Ovary (tissue), 9 donors: ENCODE measurements around the gene NUBP2. TPM values are rescaled to one million over a fixed set of nuclear protein-coding genes. Genes with fewer than 3 reads are reported as not detected.

ENCODE experiments used
- DNase-seq, 5 donors: peaks; one replicate each; pipeline ENCODE4 v3.0.0-alpha.2; 2019 to 2020
- H3K27ac ChIP-seq, 2 donors: fragments of 200-600 bp; one replicate each; pipeline versions ENCODE4 v1.5.1 to v1.8.0; 2019 to 2022
- H3K27me3 ChIP-seq: fragments of 200-600 bp; one replicate; pipeline ENCODE4 v1.8.0; 2022
- H3K36me3 ChIP-seq: fragments of 200-600 bp; sonication (generic); one replicate; pipeline ENCODE4 v1.5.1; 2019
- H3K4me1 ChIP-seq: one replicate; pipeline ENCODE4 v1.8.1; 2013; ENCODE audit warnings: mild to moderate bottlenecking, moderate library complexity; ENCODE audit not compliant: insufficient read depth
- H3K4me3 ChIP-seq: fragments of 200-600 bp; sonication (generic); one replicate; pipeline ENCODE4 v1.5.1; 2017
- H3K9me3 ChIP-seq, 2 donors: fragments of 200-600 bp in 1 of 2; sonication (generic) in 1 of 2; one replicate each; pipeline versions ENCODE4 v1.5.1 to v1.8.1; 2013 to 2019; ENCODE audit warnings: mild to moderate bottlenecking in 1 of 2, moderate library complexity in 1 of 2
- CTCF ChIP-seq, 3 donors: fragments of 450-650 bp in 2 of 3; fragments of 200-600 bp in 1 of 3; IDR thresholded peaks; one replicate each; pipeline versions ENCODE4 v1.5.1 to v1.8.0; 2016 to 2022; ENCODE audit warnings: antibody characterized with exemption in 3 of 3, mild to moderate bottlenecking in 1 of 3
- EP300 ChIP-seq: sonication (generic); formaldehyde crosslinking; IDR thresholded peaks from one replicate; pipeline ENCODE4 v1.6.1; 2017; ENCODE audit warnings: antibody characterized with exemption
- POLR2A ChIP-seq: fragments of 450-650 bp; IDR thresholded peaks from one replicate; pipeline ENCODE4 v1.6.1; 2017; ENCODE audit warnings: antibody characterized with exemption, mild to moderate bottlenecking, moderate library complexity
- WGBS, 3 donors: extraction: QIAGEN DNeasy Blood & Tissue Kit in 1 of 3; methylation state at CpG; one replicate each; pipeline versions ENCODE4 v1.1.5 to v1.1.7; 2013 to 2017; 5-methylcytosine and 5-hydroxymethylcytosine counted together
- intact Hi-C, 4 donors: fragments of 100-400 bp; cut with DNase I; formaldehyde crosslinking; loops; one replicate each; pipeline versions ENCODE4 v1.11.0 to v1.15.1; 2022 to 2023
- polyA plus RNA-seq, 2 donors: library from polyadenylated mRNA; stranded (reverse); fragments of 200-250 nt in 1 of 2; fragments of 350-450 nt in 1 of 2; fragmentation: Illumina TruSeq in 1 of 2; extraction: RNeasy Lipid Tissue Mini Kit (QIAGEN cat#74804) in 1 of 2; gene quantifications; one replicate each; pipeline ENCODE4 v1.2.3, GENCODE V29; 2013 to 2014
- total RNA-seq, 7 donors: library from RNA; depleted of rRNA in 2 of 7; stranded (reverse); fragments of >200 nt in 2 of 7; fragmentation: NEBNext Ultra II Directional in 3 of 7; extraction: Animal tissue kit (Norgen Biotek cat#: 25700) in 3 of 7; gene quantifications; one replicate each; pipeline versions ENCODE4 v1.1.0 to v1.2.4, GENCODE V29; 2016 to 2023
- donor health status: DM: no; HTN: no; CAD: no; lungs with moderate emphysema.
- donor health status: DM: no; HTN: no; CAD: no.
- donor health status: Bipolar disorder and iron deficiency.
- donor health status: DM: yes; HTN: yes; CAD: no.
- donor health status: DM: no; HTN: no; CAD: no.
- donor health status: DM: yes; HTN: yes; CAD: no.

NUBP2 gene
- total and polyA plus RNA-seq, 9 donors = 0.50 to 76.5 (median 52.3) TPM

DNA sequence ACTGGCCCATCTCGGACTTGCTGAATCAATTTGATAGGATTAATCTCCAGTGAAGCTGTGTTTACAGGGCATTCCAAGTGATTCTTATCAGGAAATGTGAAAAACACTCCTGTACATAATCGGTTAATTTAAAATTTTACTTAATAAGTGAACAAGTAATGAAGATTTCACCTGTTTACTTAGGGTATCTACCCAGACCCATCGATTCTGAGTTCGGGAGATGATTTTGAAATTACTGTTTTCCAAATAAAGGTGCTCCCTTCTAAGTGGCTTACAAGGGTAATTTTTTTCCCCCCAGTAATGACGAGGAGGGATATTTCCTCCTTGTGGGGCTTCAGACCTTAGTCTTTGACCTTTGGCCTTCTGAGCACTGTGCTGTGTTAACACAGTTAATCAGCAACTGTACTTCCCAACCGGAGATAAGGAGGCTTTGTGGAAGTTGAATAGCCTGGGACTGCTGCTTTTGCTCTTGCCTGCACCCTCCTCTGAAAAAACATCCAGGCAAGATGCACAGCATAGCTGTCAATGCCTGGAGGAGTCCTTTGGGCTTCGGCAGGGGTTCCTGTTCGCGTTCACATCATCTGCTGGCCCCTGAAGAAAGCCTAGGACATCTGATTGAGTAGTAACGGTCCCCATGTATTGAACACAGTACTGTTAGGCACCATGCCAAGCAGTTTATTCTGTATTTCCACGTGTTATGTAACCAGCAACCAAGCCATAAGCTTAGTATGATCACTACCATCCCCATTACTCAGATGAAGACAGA, 46.1 kb downstream of the NUBP2 start:
- WGBS, 3 donors = 67 to 78% (median 77%) methylated on average over 11 of the region's 11 CpGs
- DNase-seq = no peak
- no peaks in the 10 kb centered on the region for H3K9me3 ChIP-seq
- intact Hi-C loops = no loop called here
- no peaks in the 10 kb centered on the region for H3K36me3 ChIP-seq
- no peak overlapping the region for H3K27ac ChIP-seq
- TF ChIP-seq EP300 (no peak), CTCF (IDR thresholded peaks at IDR 0.05) (no peak), POLR2A (no peak)
- H3K4me3 ChIP-seq = no peak overlapping the region
- peaks cover 7% of the 10 kb centered on the region for H3K4me1 ChIP-seq
- H3K27me3 ChIP-seq = no peaks in the 10 kb centered on the region

GRCh38 chr16:1830213-1830612, 47.5 kb downstream of the NUBP2 start:
- Histone ChIP-seq H3K9me3 (no peaks in the 10 kb centered on the region), H3K4me1 (peaks cover 7% of the 10 kb centered on the region), H3K36me3 (no peaks in the 10 kb centered on the region), H3K27me3 (no peaks in the 10 kb centered on the region), H3K4me3 (no peak overlapping the region), H3K27ac (no peak overlapping the region)
- DNase-seq = no peak
- WGBS, 3 donors = 46 to 51% (median 50%) methylated on average over 3 of the region's 3 CpGs
- TF ChIP-seq CTCF (IDR thresholded peaks at IDR 0.05) = no peak
- TF ChIP-seq EP300 = no peak
- TF ChIP-seq POLR2A = no peak
- intact Hi-C loops = no loop called here

- 78 to 84% (median 83%) methylated on average over 19 of the region's 19 CpGs for WGBS, 3 donors
- TF ChIP-seq POLR2A (no peak), EP300 (no peak), CTCF (IDR thresholded peaks at IDR 0.05) (no peak)
- intact Hi-C loops = no loop called here
These were observed 48.7 kb downstream of the NUBP2 start for GRCh38 chr16:1831186-1832075.

DNA sequence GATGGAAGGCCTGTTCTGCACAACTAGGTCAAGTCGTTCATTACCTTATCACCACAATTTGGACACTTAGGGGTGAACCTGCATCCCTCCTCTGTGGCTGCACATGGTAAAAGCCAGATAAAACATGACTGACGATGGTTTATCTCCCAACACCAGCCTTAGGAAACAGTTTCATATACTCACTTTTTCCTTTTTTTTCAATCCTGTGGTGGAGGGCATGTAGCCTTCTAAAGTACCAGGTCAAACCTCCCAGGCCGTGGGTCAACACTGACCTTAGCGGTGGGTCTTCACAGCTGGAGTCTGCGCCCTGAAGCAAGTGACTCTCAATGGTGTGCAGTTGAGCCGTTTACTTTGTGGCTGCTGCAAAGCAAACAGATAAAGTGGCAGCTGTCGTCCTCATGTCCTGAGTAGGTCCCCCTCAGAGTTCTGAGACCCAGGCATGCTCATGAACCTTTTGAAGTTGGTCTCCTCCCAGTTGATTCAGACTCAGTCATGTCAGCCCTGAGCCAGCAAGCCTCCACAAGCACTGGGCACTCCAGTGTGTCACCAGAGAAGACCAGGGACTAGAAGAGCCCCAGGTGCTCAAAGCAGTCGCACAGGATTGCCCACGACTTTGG, 50.2 kb downstream of the NUBP2 start:
- 66 to 82% (median 76%) methylated on average over 9 of the region's 9 CpGs for WGBS, 3 donors
- Histone ChIP-seq H3K4me3 (no peak overlapping the region), H3K27ac (no peak overlapping the region), H3K27me3 (no peaks in the 10 kb centered on the region), H3K9me3 (no peaks in the 10 kb centered on the region), H3K36me3 (no peaks in the 10 kb centered on the region), H3K4me1 (peaks cover 2% of the 10 kb centered on the region)
- intact Hi-C loops = no loop called here
- DNase-seq = no peak
- TF ChIP-seq CTCF (IDR thresholded peaks at IDR 0.05) (no peak), EP300 (no peak), POLR2A (no peak)

More at GRCh38 chr16:1831186-1832075, 48.7 kb downstream of the NUBP2 start:
- no peak overlapping the region for H3K4me3 ChIP-seq
- H3K27me3 ChIP-seq = no peaks in the 10 kb centered on the region
- no peak overlapping the region for H3K27ac ChIP-seq
- no peak for DNase-seq
- H3K4me1 ChIP-seq = peaks cover 2% of the 10 kb centered on the region
- no peaks in the 10 kb centered on the region for H3K36me3 ChIP-seq
- H3K9me3 ChIP-seq = no peaks in the 10 kb centered on the region
